K562 (cell line): Measurements from ENCODE around the gene CNGB1. TPM values are rescaled to one million over a fixed set of nuclear protein-coding genes. Genes with fewer than 3 reads are reported as not detected.

Experiments used
- ARID4B ChIP-seq: sonication (generic); formaldehyde crosslinking; IDR thresholded peaks from 2 replicates; pipeline ENCODE4 v1.8.0; 2022; ENCODE audit warnings: mild to moderate bottlenecking, missing genetic modification reagents
- CBFA2T3 ChIP-seq: fragments of 450-650 bp; IDR thresholded peaks from 2 replicates; pipeline ENCODE4 v1.6.1; 2017
- HNRNPK ChIP-seq: fragments of 200-400 bp; formaldehyde crosslinking; IDR thresholded peaks from one replicate; pipeline ENCODE4 v1.6.1; 2018; ENCODE audit warnings: mild to moderate bottlenecking, low read depth, low read length; ENCODE audit not compliant: poor library complexity, severe bottlenecking
- KLF16 ChIP-seq: IDR thresholded peaks from 2 replicates; pipeline ENCODE4 v1.6.1; 2016; ENCODE audit warnings: antibody characterized with exemption
- MAX ChIP-seq: sonication (generic); formaldehyde crosslinking; IDR thresholded peaks from 2 replicates; pipeline ENCODE4 v1.9.0; 2022; ENCODE audit warnings: mild to moderate bottlenecking, missing genetic modification reagents
- NFE2 ChIP-seq: IDR thresholded peaks from 2 replicates; pipeline ENCODE4 v1.6.1; 2014; ENCODE audit warnings: antibody characterized with exemption, low read depth
- PCBP2 ChIP-seq: fragments of 200-400 bp; formaldehyde crosslinking; IDR thresholded peaks from 2 replicates; pipeline ENCODE4 v1.6.1; 2018; ENCODE audit warnings: low read length, low read depth, mild to moderate bottlenecking, moderate library complexity; ENCODE audit not compliant: poor library complexity, severe bottlenecking
- THAP7 ChIP-seq: fragments of 250-450 bp; sonication (Bioruptor Pico); IDR thresholded peaks from 2 replicates; pipeline ENCODE4 v1.5.0; 2021
- ZNF282 ChIP-seq: sonication (generic); formaldehyde crosslinking; IDR thresholded peaks from 2 replicates; pipeline ENCODE4 v1.8.1; 2023; ENCODE audit warnings: missing genetic modification reagents
- ZSCAN29 ChIP-seq: fragments of 450-650 bp; IDR thresholded peaks from 2 replicates; pipeline ENCODE4 v1.6.1; 2017
- ZSCAN32 ChIP-seq: fragments of 450-650 bp; formaldehyde crosslinking; IDR thresholded peaks from 2 replicates; pipeline ENCODE4 v1.4.0; 2020; ENCODE audit warnings: mild to moderate bottlenecking, moderate library complexity
- polyA plus RNA-seq, 8 experiments: library from polyadenylated mRNA; depleted of rRNA in 4 of 8; stranded (reverse) in 5 of 8; unstranded in 3 of 8; fragments of >200 nt; fragmentation: Nextera tagmentation in 2 of 8; fragmentation: Illumina TruSeq in 1 of 8; extraction: Ambion mirVana in 2 of 8; extraction: Trizol in 1 of 8; gene quantifications; 2 replicates each; pipeline versions ENCODE4 v1.2.1 to v1.2.3, GENCODE V29; 2011 to 2014; ENCODE audit warnings: inconsistent platforms in 1 of 8, missing spikeins in 1 of 8
- total RNA-seq, 7 experiments: library from RNA; depleted of rRNA in 6 of 7; stranded (reverse); fragments of >200 nt in 6 of 7; fragmentation: Illumina TruSeq in 2 of 7; extraction: Trizol in 2 of 7; gene quantifications; 2 replicates each; pipeline versions ENCODE4 v1.2.1 to v1.2.3, GENCODE V29; 2011 to 2021; ENCODE audit warnings: low replicate concordance in 1 of 7
- TF ChIP-seq, protein P1 (sequence below): sonication (generic); formaldehyde crosslinking; IDR thresholded peaks from 2 replicates; pipeline ENCODE4 v1.8.1; 2023; ENCODE audit warnings: mild to moderate bottlenecking, missing genetic modification reagents
- TF ChIP-seq, protein P2 (sequence below), 2 experiments: IDR thresholded peaks; 2 replicates each; pipeline ENCODE4 v1.6.1; 2011; ENCODE audit warnings: borderline replicate concordance in 1 of 2, control low read depth in 1 of 2, low read depth in 1 of 2, low read length in 1 of 2, mild to moderate bottlenecking in 1 of 2, mixed read lengths in 1 of 2, moderate library complexity in 1 of 2; ENCODE audit not compliant: insufficient read depth in 1 of 2, insufficient read length in 1 of 2, poor library complexity in 1 of 2, severe bottlenecking in 1 of 2; ENCODE audit errors: extremely low read depth in 1 of 2
- TF ChIP-seq, protein P3 (sequence below): fragments of 450-650 bp; IDR thresholded peaks from 2 replicates; pipeline ENCODE4 v1.7.1; 2018; ENCODE audit warnings: mild to moderate bottlenecking, low read depth; ENCODE audit not compliant: partially characterized antibody

CNGB1 gene
- total and polyA plus RNA-seq, 9 of the 15 experiments (the other 6 are each of a cell fraction or from before 2014, with no cell fraction given): not detected

DNA sequence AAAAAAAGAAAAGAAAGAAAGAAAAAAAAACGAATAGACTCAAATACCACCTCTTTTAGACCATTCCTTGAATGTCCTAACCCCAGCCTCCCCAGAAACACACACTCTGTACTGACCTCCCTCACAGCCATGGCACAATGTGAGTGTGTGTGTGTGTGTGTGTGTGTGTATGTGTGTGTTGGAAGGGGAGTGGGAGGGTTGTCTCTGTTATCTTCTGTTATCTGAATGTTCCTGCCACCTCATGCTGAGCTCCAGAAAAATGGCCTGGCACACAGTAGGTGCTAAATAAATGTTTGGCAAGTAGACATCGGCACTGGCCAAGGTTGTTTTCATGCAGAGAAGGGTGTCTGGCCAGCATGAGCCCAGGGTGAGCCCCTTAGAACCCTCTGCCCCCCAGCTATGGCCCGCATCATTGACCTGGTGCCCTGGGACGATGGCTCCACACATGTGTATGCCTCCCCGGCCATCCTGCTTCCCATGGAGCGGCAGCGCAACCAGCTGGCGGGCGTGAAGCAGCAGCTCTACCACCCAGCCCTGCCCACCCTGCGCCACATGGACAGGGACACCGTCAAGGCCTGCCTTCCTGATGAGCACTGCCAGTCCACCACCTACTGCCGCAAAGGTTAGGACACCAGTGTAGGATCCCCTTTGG is 6.6 kb upstream of the CNGB1 start (continued):
- TF ChIP-seq ZSCAN29 (no peak), HNRNPK (no peak), PCBP2 (no peak), ZNF282 (CRISPR knock-in tag) (no peak), CBFA2T3 (peak; percentile 72), NFE2 (peak; percentile 56), ARID4B (CRISPR knock-in tag) (no peak), KLF16 (no peak), THAP7 (no peak), MAX (CRISPR knock-in tag) (0 out of 2 replicates have a peak, but pooled peaks have one; percentile 32), ZSCAN32 (CRISPR knock-in tag) (no peak)
- TF ChIP-seq, protein P1, sequence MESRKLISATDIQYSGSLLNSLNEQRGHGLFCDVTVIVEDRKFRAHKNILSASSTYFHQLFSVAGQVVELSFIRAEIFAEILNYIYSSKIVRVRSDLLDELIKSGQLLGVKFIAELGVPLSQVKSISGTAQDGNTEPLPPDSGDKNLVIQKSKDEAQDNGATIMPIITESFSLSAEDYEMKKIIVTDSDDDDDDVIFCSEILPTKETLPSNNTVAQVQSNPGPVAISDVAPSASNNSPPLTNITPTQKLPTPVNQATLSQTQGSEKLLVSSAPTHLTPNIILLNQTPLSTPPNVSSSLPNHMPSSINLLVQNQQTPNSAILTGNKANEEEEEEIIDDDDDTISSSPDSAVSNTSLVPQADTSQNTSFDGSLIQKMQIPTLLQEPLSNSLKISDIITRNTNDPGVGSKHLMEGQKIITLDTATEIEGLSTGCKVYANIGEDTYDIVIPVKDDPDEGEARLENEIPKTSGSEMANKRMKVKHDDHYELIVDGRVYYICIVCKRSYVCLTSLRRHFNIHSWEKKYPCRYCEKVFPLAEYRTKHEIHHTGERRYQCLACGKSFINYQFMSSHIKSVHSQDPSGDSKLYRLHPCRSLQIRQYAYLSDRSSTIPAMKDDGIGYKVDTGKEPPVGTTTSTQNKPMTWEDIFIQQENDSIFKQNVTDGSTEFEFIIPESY (CRISPR knock-in tag): peak; percentile 75
- TF ChIP-seq, protein P2, sequence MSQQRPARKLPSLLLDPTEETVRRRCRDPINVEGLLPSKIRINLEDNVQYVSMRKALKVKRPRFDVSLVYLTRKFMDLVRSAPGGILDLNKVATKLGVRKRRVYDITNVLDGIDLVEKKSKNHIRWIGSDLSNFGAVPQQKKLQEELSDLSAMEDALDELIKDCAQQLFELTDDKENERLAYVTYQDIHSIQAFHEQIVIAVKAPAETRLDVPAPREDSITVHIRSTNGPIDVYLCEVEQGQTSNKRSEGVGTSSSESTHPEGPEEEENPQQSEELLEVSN (IDR thresholded peaks at IDR 0.05; ENCODE audit: borderline replicate concordance in 1 of 2, extremely low read depth in 1 of 2, insufficient read depth in 1 of 2, insufficient read length in 1 of 2, low read depth in 1 of 2, low read length in 1 of 2, poor library complexity in 1 of 2, severe bottlenecking in 1 of 2): no peak
- TF ChIP-seq, protein P3, sequence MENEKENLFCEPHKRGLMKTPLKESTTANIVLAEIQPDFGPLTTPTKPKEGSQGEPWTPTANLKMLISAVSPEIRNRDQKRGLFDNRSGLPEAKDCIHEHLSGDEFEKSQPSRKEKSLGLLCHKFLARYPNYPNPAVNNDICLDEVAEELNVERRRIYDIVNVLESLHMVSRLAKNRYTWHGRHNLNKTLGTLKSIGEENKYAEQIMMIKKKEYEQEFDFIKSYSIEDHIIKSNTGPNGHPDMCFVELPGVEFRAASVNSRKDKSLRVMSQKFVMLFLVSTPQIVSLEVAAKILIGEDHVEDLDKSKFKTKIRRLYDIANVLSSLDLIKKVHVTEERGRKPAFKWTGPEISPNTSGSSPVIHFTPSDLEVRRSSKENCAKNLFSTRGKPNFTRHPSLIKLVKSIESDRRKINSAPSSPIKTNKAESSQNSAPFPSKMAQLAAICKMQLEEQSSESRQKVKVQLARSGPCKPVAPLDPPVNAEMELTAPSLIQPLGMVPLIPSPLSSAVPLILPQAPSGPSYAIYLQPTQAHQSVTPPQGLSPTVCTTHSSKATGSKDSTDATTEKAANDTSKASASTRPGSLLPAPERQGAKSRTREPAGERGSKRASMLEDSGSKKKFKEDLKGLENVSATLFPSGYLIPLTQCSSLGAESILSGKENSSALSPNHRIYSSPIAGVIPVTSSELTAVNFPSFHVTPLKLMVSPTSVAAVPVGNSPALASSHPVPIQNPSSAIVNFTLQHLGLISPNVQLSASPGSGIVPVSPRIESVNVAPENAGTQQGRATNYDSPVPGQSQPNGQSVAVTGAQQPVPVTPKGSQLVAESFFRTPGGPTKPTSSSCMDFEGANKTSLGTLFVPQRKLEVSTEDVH: no peak
